Esophagus muscularis mucosa (tissue), 3 donors: ENCODE data around the gene CCR6.

Experiments used
- CTCF ChIP-seq, 3 experiments: fragments of 200-600 bp in 2 of 3; fragments of 450-650 bp in 1 of 3; sonication (generic) in 2 of 3; IDR thresholded peaks; one replicate each; pipeline ENCODE4 v1.5.1; 2017 to 2019; ENCODE audit warnings: antibody characterized with exemption in 3 of 3, mild to moderate bottlenecking in 2 of 3, moderate library complexity in 1 of 3
- POLR2A ChIP-seq: fragments of 450-650 bp; IDR thresholded peaks from one replicate; pipeline ENCODE4 v1.6.1; 2017; ENCODE audit warnings: antibody characterized with exemption, moderate library complexity, mild to moderate bottlenecking, low read depth
- POLR2AphosphoS5 ChIP-seq, 2 donors: sonication (generic); formaldehyde crosslinking; IDR thresholded peaks; one replicate each; pipeline ENCODE4 v1.6.1; 2017; ENCODE audit warnings: antibody characterized with exemption in 2 of 2

GRCh38 chr6:167106406-167106805 lies 16.5 kb upstream of the CCR6 start:
- TF ChIP-seq CTCF (IDR thresholded peaks at IDR 0.05), result no peak
- TF ChIP-seq POLR2A, result no peak
- no peak for TF ChIP-seq POLR2AphosphoS5 (IDR thresholded peaks at IDR 0.05)
